WTC11 (cell line): ENCODE measurements around the gene COPS7A. TPM values are rescaled to one million over a fixed set of nuclear protein-coding genes. Genes with fewer than 3 reads are reported as not detected.
"Not testable (repeated sequence)": the region's sequence is repeated elsewhere in the genome, so short reads cannot be mapped to it uniquely, and the experiment has no call there.

Experiments used
- ATAC-seq: fragments of 200-7000 bp; cut with Tn5 transposase; 2 replicates; pipeline ENCODE4 v1.10.0; 2021; ENCODE audit warnings: mild to moderate bottlenecking, moderate library complexity
- CTCF ChIA-PET: fragments of 300-600 bp; sonication (Branson Sonifier 250); formaldehyde crosslinking; loops from one replicate; lab custom pipeline; 2021; ENCODE audit warnings: antibody characterized with exemption; lab: Charles Lee
- POLR2A ChIA-PET: fragments of 350-600 bp; sonication (Branson Sonifier 250); formaldehyde crosslinking; loops from one replicate; lab custom pipeline; 2021; ENCODE audit warnings: antibody characterized with exemption; lab: Charles Lee
- DNase-seq: peaks from one replicate; pipeline ENCODE4 v3.0.0; 2021; ENCODE audit warnings: low spot score
- H3K27ac Mint-ChIP-seq: 2 replicates; pipeline ENCODE4 v1.8.0; 2021; ENCODE audit warnings: mixed read lengths
- H3K27me3 Mint-ChIP-seq: 2 replicates; pipeline ENCODE4 v1.8.0; 2021; ENCODE audit warnings: low read depth, mild to moderate bottlenecking, moderate library complexity, mixed read lengths
- H3K36me3 Mint-ChIP-seq: 2 replicates; pipeline ENCODE4 v1.8.0; 2021; ENCODE audit warnings: mixed read lengths
- H3K4me1 Mint-ChIP-seq: 2 replicates; pipeline ENCODE4 v1.8.0; 2022; ENCODE audit warnings: mixed read lengths
- H3K4me3 Mint-ChIP-seq: 2 replicates; pipeline ENCODE4 v1.8.0; 2021; ENCODE audit warnings: mild to moderate bottlenecking, moderate library complexity, mixed read lengths
- H3K9me3 Mint-ChIP-seq: 2 replicates; pipeline ENCODE4 v1.8.0; 2021; ENCODE audit warnings: mixed read lengths
- ATF2 ChIP-seq: sonication (generic); formaldehyde crosslinking; IDR thresholded peaks from 2 replicates; pipeline ENCODE4 v1.8.1; 2022; ENCODE audit warnings: low read depth, missing genetic modification reagents, borderline replicate concordance
- CDX4 ChIP-seq: fragments of 250-450 bp; sonication (Bioruptor Pico); IDR thresholded peaks from 2 replicates; pipeline ENCODE4 v1.9.0; 2021; ENCODE audit warnings: moderate library complexity, mild to moderate bottlenecking, inconsistent platforms, borderline replicate concordance
- E2F4 ChIP-seq: sonication (generic); formaldehyde crosslinking; IDR thresholded peaks from 2 replicates; pipeline ENCODE4 v1.8.1; 2022; ENCODE audit warnings: low read depth, mild to moderate bottlenecking, moderate library complexity, missing genetic modification reagents, borderline replicate concordance
- ELF4 ChIP-seq: sonication (generic); formaldehyde crosslinking; IDR thresholded peaks from 2 replicates; pipeline ENCODE4 v1.8.1; 2022; ENCODE audit warnings: low read depth, mild to moderate bottlenecking, moderate library complexity, missing genetic modification reagents
- FOXP4 ChIP-seq: sonication (generic); formaldehyde crosslinking; IDR thresholded peaks from 2 replicates; pipeline ENCODE4 v1.8.0; 2022; ENCODE audit warnings: mild to moderate bottlenecking, missing genetic modification reagents
- HMGXB4 ChIP-seq: sonication (generic); formaldehyde crosslinking; IDR thresholded peaks from 2 replicates; pipeline ENCODE4 v1.8.1; 2023; ENCODE audit warnings: mild to moderate bottlenecking, moderate library complexity, missing genetic modification reagents
- IRF2 ChIP-seq: sonication (generic); formaldehyde crosslinking; IDR thresholded peaks from 2 replicates; pipeline ENCODE4 v1.8.0; 2022; ENCODE audit warnings: low read depth, missing genetic modification reagents, borderline replicate concordance
- MYBL2 ChIP-seq: sonication (generic); formaldehyde crosslinking; IDR thresholded peaks from 2 replicates; pipeline ENCODE4 v1.8.1; 2023; ENCODE audit warnings: mild to moderate bottlenecking, moderate library complexity, missing genetic modification reagents
- NFYB ChIP-seq: sonication (generic); formaldehyde crosslinking; conservative IDR thresholded peaks from 2 replicates; pipeline ENCODE4 v1.8.0; 2022; ENCODE audit warnings: low read depth, missing genetic modification reagents
- RORB ChIP-seq: fragments of 250-450 bp; sonication (Bioruptor Pico); IDR thresholded peaks from 2 replicates; pipeline ENCODE4 v1.9.0; 2021; ENCODE audit warnings: mild to moderate bottlenecking
- USF1 ChIP-seq: sonication (generic); formaldehyde crosslinking; IDR thresholded peaks from 2 replicates; pipeline ENCODE4 v1.8.0; 2022; ENCODE audit warnings: mild to moderate bottlenecking, missing genetic modification reagents
- ZMAT4 ChIP-seq: fragments of 250-450 bp; sonication (Bioruptor Pico); IDR thresholded peaks from 2 replicates; pipeline ENCODE4 v1.9.0; 2021; ENCODE audit warnings: mild to moderate bottlenecking
- ZNF416 ChIP-seq: fragments of 250-450 bp; sonication (Bioruptor Pico); IDR thresholded peaks from 2 replicates; pipeline ENCODE4 v1.9.0; 2021; ENCODE audit warnings: mild to moderate bottlenecking, inconsistent platforms
- total RNA-seq: library from RNA; stranded (reverse); gene quantifications from 3 replicates; pipeline ENCODE4 v1.2.3, GENCODE V29; 2021

Gene COPS7A
- total RNA-seq, 1 experiment from 2014 or later = 41.4 TPM

GRCh38 chr12:6708960-6709394, 14.9 kb upstream of the COPS7A start:
- POLR2A ChIA-PET = no interaction called here
- CTCF ChIA-PET = interaction anchor here (1.6 kb wide), 1 partner anchor 24 kb away, joined by 6 read pairs; no protein-coding TSS in a partner anchor
- Mint-ChIP-seq H3K27me3 (peaks cover 19% of the 10 kb centered on the region), H3K27ac (0 out of 2 replicates have a peak overlapping the region, but pooled peaks have one; percentile 51), H3K36me3 (no peaks in the 10 kb centered on the region), H3K4me1 (no peaks in the 10 kb centered on the region), H3K9me3 (peaks cover 8% of the 10 kb centered on the region), H3K4me3 (no peak overlapping the region)
- no peak for DNase-seq
- no peak for ATAC-seq
- peak; percentile 66 for TF ChIP-seq NFYB
- TF ChIP-seq USF1 = no peak

GRCh38 chr12:6716031-6716873, 7.6 kb upstream of the COPS7A start:
- H3K27me3 Mint-ChIP-seq = peaks cover 13% of the 10 kb centered on the region
- H3K27ac Mint-ChIP-seq = peak overlapping the region; percentile 80; the same call in 1 of the 2 replicates
- ATAC-seq, H3K36me3 Mint-ChIP-seq, H3K4me3 Mint-ChIP-seq, H3K9me3 Mint-ChIP-seq, POLR2A ChIA-PET, CTCF ChIA-PET, H3K4me1 Mint-ChIP-seq: not testable (repeated sequence)
- peak; percentile 51 for TF ChIP-seq NFYB
- peak; percentile 35 for DNase-seq

GRCh38 chr12:6716874-6717437, 6.9 kb upstream of the COPS7A start:
- POLR2A ChIA-PET = no interaction called here
- no peak for TF ChIP-seq IRF2
- no peak for TF ChIP-seq MYBL2 (CRISPR knock-in tag)
- peak; percentile 54; the same call in 1 of the 2 replicates for TF ChIP-seq NFYB
- Mint-ChIP-seq H3K9me3 (peaks cover 8% of the 10 kb centered on the region), H3K4me3 (no peak overlapping the region), H3K4me1 (no peaks in the 10 kb centered on the region), H3K27me3 (peaks cover 18% of the 10 kb centered on the region), H3K27ac (no peak overlapping the region), H3K36me3 (no peaks in the 10 kb centered on the region)
- DNase-seq = no peak
- ATAC-seq = no peak
- CTCF ChIA-PET = no interaction called here

GRCh38 chr12:6722863-6723262, 983 bp upstream of the COPS7A start:
- ChIA-PET POLR2A (interaction anchor here (0.6 to 2.6 kb wide), 5 partner anchors 16 to 235 kb away, joined by 3 to 39 read pairs (median 13); partner anchors contain the start of genes MLF2 and ZNF384), CTCF (interaction anchor here (1.0 to 2.4 kb wide), 10 partner anchors 23 to 168 kb away, joined by 3 to 25 read pairs (median 4); partner anchors contain the start of genes PTMS and ZNF384)
- Mint-ChIP-seq H3K27me3 (peaks cover 16% of the 10 kb centered on the region), H3K4me1 (peaks cover 11% of the 10 kb centered on the region), H3K27ac (no peak overlapping the region), H3K36me3 (peaks cover 9% of the 10 kb centered on the region; the same call in 1 of the 2 replicates), H3K9me3 (no peaks in the 10 kb centered on the region), H3K4me3 (peak overlapping the region; percentile 88)
- DNase-seq = no peak
- TF ChIP-seq RORB (CRISPR knock-in tag) (no peak), CDX4 (CRISPR knock-in tag) (no peak), ATF2 (CRISPR knock-in tag) (no peak), MYBL2 (CRISPR knock-in tag) (no peak), ELF4 (CRISPR knock-in tag) (no peak)
- no peak for ATAC-seq

GRCh38 chr12:6724409-6724797, 557 bp downstream of the COPS7A start:
- CTCF ChIA-PET = interaction anchor here (0.6 to 2.4 kb wide), 27 partner anchors 12 to 238 kb away, joined by 3 to 25 read pairs (median 4); partner anchors contain the start of genes LAG3, MLF2, PTMS and SPSB2
- Mint-ChIP-seq H3K9me3 (no peaks in the 10 kb centered on the region), H3K27ac (peak overlapping the region; percentile 97), H3K4me1 (peaks cover 11% of the 10 kb centered on the region), H3K27me3 (peaks cover 16% of the 10 kb centered on the region), H3K36me3 (peaks cover 18% of the 10 kb centered on the region; the same call in 1 of the 2 replicates), H3K4me3 (peak overlapping the region; percentile 88)
- DNase-seq = peak; percentile 19
- ATAC-seq = no peak; the same call in 1 of the 2 replicates
- POLR2A ChIA-PET = interaction anchor here (0.6 to 2.6 kb wide), 13 partner anchors 10 to 167 kb away, joined by 3 to 39 read pairs (median 4); partner anchors contain the start of genes CDCA3, GPR162, MLF2 and PTMS
- TF ChIP-seq E2F4 (CRISPR knock-in tag) (no peak), ZNF416 (CRISPR knock-in tag) (no peak), FOXP4 (CRISPR knock-in tag) (no peak), ZMAT4 (CRISPR knock-in tag) (no peak), HMGXB4 (CRISPR knock-in tag) (0 out of 2 replicates have a peak, but pooled peaks have one; percentile 16)
